Activated naive CD8-positive, alpha-beta T cell treated with anti-CD3 and anti-CD28 coated beads, Interleukin-2, amount 50 U/mL, for 24 hours (primary cell): ENCODE results near the gene ARSB.
A peak's percentile ranks its signal among the peaks of the same experiment; 100 is the strongest.

Experiments
- ATAC-seq: fragments of 150-1000 bp; cut with Tn5 transposase; one replicate; pipeline ENCODE4 v1.10.0; 2021
- DNase-seq: peaks from one replicate; pipeline ENCODE4 v3.0.0; 2021
- H3K27ac Mint-ChIP-seq: one replicate; pipeline ENCODE4 v1.8.0; 2021; ENCODE audit warnings: mild to moderate bottlenecking, mixed read lengths
- H3K27me3 Mint-ChIP-seq: one replicate; pipeline ENCODE4 v1.8.0; 2021; ENCODE audit warnings: mixed read lengths
- H3K36me3 Mint-ChIP-seq: one replicate; pipeline ENCODE4 v1.8.0; 2021; ENCODE audit warnings: low read depth, mixed read lengths
- H3K4me1 Mint-ChIP-seq: one replicate; pipeline ENCODE4 v1.8.0; 2021; ENCODE audit warnings: mixed read lengths
- H3K4me3 Mint-ChIP-seq: one replicate; pipeline ENCODE4 v1.8.0; 2021; ENCODE audit warnings: mild to moderate bottlenecking, moderate library complexity, mixed read lengths
- H3K9me3 Mint-ChIP-seq: one replicate; pipeline ENCODE4 v1.8.0; 2021; ENCODE audit warnings: mixed read lengths

Gene ARSB

GRCh38 chr5:78985116-78985724 lies at the start of gene ARSB:
TSS of gene ARSB (minus strand) at chr5:78985310. CDS start at chr5:78985248, 62 bp downstream.
- Mint-ChIP-seq H3K4me3 (peak within 1 kb of the TSS; percentile 84), H3K27me3 (no peaks in the 10 kb centered on the region), H3K4me1 (peaks cover 53% of the 10 kb centered on the region), H3K27ac (peak within 1 kb of the TSS; percentile 94), H3K9me3 (no peaks in the 10 kb centered on the region), H3K36me3 (no peaks in the 10 kb centered on the region)
- ATAC-seq (peak; percentile 39), DNase-seq (peak; percentile 70)

- peaks cover 6% of the 10 kb centered on the region for H3K9me3 Mint-ChIP-seq
- H3K27ac Mint-ChIP-seq = no peak overlapping the region
- H3K4me3 Mint-ChIP-seq = no peak overlapping the region
- H3K4me1 Mint-ChIP-seq = no peaks in the 10 kb centered on the region
- DNase-seq (no peak), ATAC-seq (no peak)
- H3K27me3 Mint-ChIP-seq = no peaks in the 10 kb centered on the region
- no peaks in the 10 kb centered on the region for H3K36me3 Mint-ChIP-seq
Observed at GRCh38 chr5:79032782-79033181, 47.7 kb upstream of the ARSB start.

GRCh38 chr5:79032031-79032695 lies 47.1 kb upstream of the ARSB start:
- no peaks in the 10 kb centered on the region for H3K4me1 Mint-ChIP-seq
- H3K4me3 Mint-ChIP-seq = no peak overlapping the region
- no peaks in the 10 kb centered on the region for H3K36me3 Mint-ChIP-seq
- no peak for ATAC-seq
- H3K9me3 Mint-ChIP-seq = peaks cover 5% of the 10 kb centered on the region
- no peak overlapping the region for H3K27ac Mint-ChIP-seq
- no peak for DNase-seq
- H3K27me3 Mint-ChIP-seq = peaks cover 3% of the 10 kb centered on the region

- DNase-seq = no peak
- Mint-ChIP-seq H3K9me3 (no peaks in the 10 kb centered on the region), H3K4me1 (no peaks in the 10 kb centered on the region), H3K36me3 (no peaks in the 10 kb centered on the region), H3K27me3 (peaks cover 6% of the 10 kb centered on the region), H3K4me3 (no peak overlapping the region), H3K27ac (no peak overlapping the region)
- no peak for ATAC-seq
Observed at GRCh38 chr5:79031485-79031867, 46.4 kb upstream of the ARSB start.

- peaks cover 10% of the 10 kb centered on the region for H3K27me3 Mint-ChIP-seq
- DNase-seq = no peak
- no peak for ATAC-seq
- no peak overlapping the region for H3K4me3 Mint-ChIP-seq
- no peaks in the 10 kb centered on the region for H3K36me3 Mint-ChIP-seq
- no peaks in the 10 kb centered on the region for H3K4me1 Mint-ChIP-seq
- no peak overlapping the region for H3K27ac Mint-ChIP-seq
- H3K9me3 Mint-ChIP-seq = no peaks in the 10 kb centered on the region
Observed at GRCh38 chr5:79030663-79031484, 45.8 kb upstream of the ARSB start.

GRCh38 chr5:79025054-79025472 lies 40.0 kb upstream of the ARSB start:
- Mint-ChIP-seq H3K27me3 (peaks cover 42% of the 10 kb centered on the region), H3K4me1 (peaks cover 11% of the 10 kb centered on the region), H3K4me3 (peak overlapping the region; percentile 42), H3K36me3 (no peaks in the 10 kb centered on the region), H3K27ac (no peak overlapping the region), H3K9me3 (no peaks in the 10 kb centered on the region)
- ATAC-seq (no peak), DNase-seq (peak; percentile 70)

GRCh38 chr5:79023947-79024346 lies 38.8 kb upstream of the ARSB start:
- H3K36me3 Mint-ChIP-seq = no peaks in the 10 kb centered on the region
- H3K4me3 Mint-ChIP-seq = no peak overlapping the region
- no peak for ATAC-seq
- peaks cover 11% of the 10 kb centered on the region for H3K4me1 Mint-ChIP-seq
- no peaks in the 10 kb centered on the region for H3K9me3 Mint-ChIP-seq
- H3K27me3 Mint-ChIP-seq = peaks cover 48% of the 10 kb centered on the region
- H3K27ac Mint-ChIP-seq = no peak overlapping the region
- no peak for DNase-seq

GRCh38 chr5:79023348-79023747 lies 38.2 kb upstream of the ARSB start:
- DNase-seq = no peak
- Mint-ChIP-seq H3K36me3 (no peaks in the 10 kb centered on the region), H3K27me3 (peaks cover 50% of the 10 kb centered on the region), H3K4me1 (peaks cover 11% of the 10 kb centered on the region), H3K4me3 (no peak overlapping the region), H3K9me3 (no peaks in the 10 kb centered on the region), H3K27ac (no peak overlapping the region)
- ATAC-seq = no peak

GRCh38 chr5:79022771-79023170 lies 37.7 kb upstream of the ARSB start:
- ATAC-seq (no peak), DNase-seq (no peak)
- Mint-ChIP-seq H3K27ac (no peak overlapping the region), H3K4me1 (peaks cover 11% of the 10 kb centered on the region), H3K27me3 (peaks cover 54% of the 10 kb centered on the region), H3K9me3 (no peaks in the 10 kb centered on the region), H3K36me3 (no peaks in the 10 kb centered on the region), H3K4me3 (no peak overlapping the region)

- Mint-ChIP-seq H3K9me3 (no peaks in the 10 kb centered on the region), H3K4me3 (no peak overlapping the region), H3K36me3 (no peaks in the 10 kb centered on the region), H3K27ac (no peak overlapping the region), H3K27me3 (peaks cover 50% of the 10 kb centered on the region), H3K4me1 (peaks cover 11% of the 10 kb centered on the region)
- ATAC-seq (no peak), DNase-seq (no peak)
Observed at GRCh38 chr5:79021753-79022152, 36.6 kb upstream of the ARSB start.

GRCh38 chr5:79020861-79021561 lies 35.9 kb upstream of the ARSB start:
- peaks cover 49% of the 10 kb centered on the region for H3K27me3 Mint-ChIP-seq
- DNase-seq = peak; percentile 54
- ATAC-seq = no peak

GRCh38 chr5:79014631-79015030 lies 29.5 kb upstream of the ARSB start:
- Mint-ChIP-seq H3K27ac (no peak overlapping the region), H3K36me3 (peaks cover 1% of the 10 kb centered on the region), H3K9me3 (peaks cover 8% of the 10 kb centered on the region), H3K4me1 (no peaks in the 10 kb centered on the region), H3K4me3 (no peak overlapping the region), H3K27me3 (peaks cover 30% of the 10 kb centered on the region)
- ATAC-seq = no peak
- no peak for DNase-seq

More at GRCh38 chr5:79020861-79021561, 35.9 kb upstream of the ARSB start:
- Mint-ChIP-seq H3K4me1 (peaks cover 11% of the 10 kb centered on the region), H3K36me3 (no peaks in the 10 kb centered on the region), H3K4me3 (no peak overlapping the region), H3K27ac (no peak overlapping the region), H3K9me3 (no peaks in the 10 kb centered on the region)

- H3K27ac Mint-ChIP-seq = no peak overlapping the region
- DNase-seq = no peak
- no peak for ATAC-seq
- peaks cover 1% of the 10 kb centered on the region for H3K36me3 Mint-ChIP-seq
- H3K9me3 Mint-ChIP-seq = peaks cover 8% of the 10 kb centered on the region
- no peaks in the 10 kb centered on the region for H3K4me1 Mint-ChIP-seq
- H3K4me3 Mint-ChIP-seq = no peak overlapping the region
- peaks cover 19% of the 10 kb centered on the region for H3K27me3 Mint-ChIP-seq
Observed at GRCh38 chr5:79011869-79012268, 26.8 kb upstream of the ARSB start.

- no peak for ATAC-seq
- no peak overlapping the region for H3K4me3 Mint-ChIP-seq
- H3K36me3 Mint-ChIP-seq = peaks cover 1% of the 10 kb centered on the region
Observed at GRCh38 chr5:79011219-79011836, 26.2 kb upstream of the ARSB start.

More at GRCh38 chr5:79011219-79011836, 26.2 kb upstream of the ARSB start:
- Mint-ChIP-seq H3K4me1 (no peaks in the 10 kb centered on the region), H3K27ac (no peak overlapping the region), H3K27me3 (peaks cover 16% of the 10 kb centered on the region), H3K9me3 (peaks cover 8% of the 10 kb centered on the region)
- DNase-seq = no peak
